ENCODE results near the gene ZSCAN22. TPM values are rescaled to one million over a fixed set of nuclear protein-coding genes. Genes with fewer than 3 reads are reported as not detected.

ZSCAN22 gene
- total and polyA plus RNA-seq, 2 of the 13 experiments (the other 11 are each of a cell fraction or from before 2014, with no cell fraction given) = 2.5 to 3.5 TPM

DNA sequence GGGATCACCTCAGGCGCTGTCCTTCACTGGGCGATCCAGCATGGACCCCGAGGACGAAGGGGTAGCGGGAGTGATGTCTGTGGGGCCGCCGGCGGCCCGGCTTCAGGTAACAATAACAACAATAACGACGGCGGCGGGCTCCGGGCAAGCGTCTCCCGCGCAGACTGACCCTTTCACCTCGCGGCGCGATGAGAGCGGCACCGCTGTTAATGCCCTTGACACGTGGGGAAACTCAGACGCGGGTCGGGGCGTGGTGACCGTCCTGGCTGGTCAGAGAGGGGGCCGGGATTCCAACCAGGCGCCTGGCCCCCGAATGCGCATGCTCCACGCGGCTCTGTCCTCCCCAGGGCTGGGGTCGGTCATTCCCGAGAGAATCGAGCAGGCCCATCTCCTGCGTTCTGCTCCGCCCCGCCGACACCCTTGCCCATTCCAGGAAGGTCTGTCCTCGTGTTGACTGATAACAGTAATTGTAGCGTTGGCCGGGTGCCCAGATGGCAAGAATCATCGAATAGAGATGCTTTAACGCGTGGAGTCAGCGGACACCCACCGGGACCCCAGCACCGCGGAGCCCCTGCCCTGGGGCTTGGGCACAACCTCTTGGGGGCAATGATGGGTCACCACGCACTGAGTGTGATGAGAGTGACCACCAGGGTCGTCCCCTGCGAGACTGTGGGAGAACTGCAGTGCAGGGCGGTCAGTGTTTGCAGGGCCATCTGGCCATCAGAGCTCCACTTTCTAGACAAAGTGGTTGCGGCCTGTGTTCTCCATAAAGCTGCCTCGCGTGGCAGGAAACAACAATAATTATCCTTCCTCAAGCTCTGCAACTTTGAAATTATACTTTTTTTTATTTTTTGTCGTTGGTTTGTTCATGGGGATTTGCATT, 47.5 kb upstream of the ZSCAN22 start (continued):
- TF ChIP-seq ZNF770 (CRISPR knock-in tag; IDR thresholded peaks at IDR 0.05) (0 out of 2 replicates have a peak, but pooled peaks have one; percentile 21), MAZ (IDR thresholded peaks at IDR 0.05; ENCODE audit: borderline replicate concordance, low read depth, low read length) (no peak), MAZ (CRISPR knock-in tag; IDR thresholded peaks at IDR 0.05; ENCODE audit: low read depth) (peak; percentile 52; the same call in 1 of the 2 replicates), ZNF724P (CRISPR knock-in tag; IDR thresholded peaks at IDR 0.05; ENCODE audit: borderline replicate concordance) (no peak), SOX6 (IDR thresholded peaks at IDR 0.05) (no peak), SOX6 (CRISPR knock-in tag; IDR thresholded peaks at IDR 0.05) (peak; percentile 31), ZNF407 (CRISPR knock-in tag; IDR thresholded peaks at IDR 0.05; ENCODE audit: not compliant biosample characterization) (peak; percentile 21), GLI4 (CRISPR knock-in tag; IDR thresholded peaks at IDR 0.05; ENCODE audit: borderline replicate concordance) (peak; percentile 89; the same call in 1 of the 2 replicates), SMARCE1 (IDR thresholded peaks at IDR 0.05; ENCODE audit: borderline replicate concordance) (no peak), AHR (CRISPR knock-in tag; IDR thresholded peaks at IDR 0.05) (no peak), CREB1 (IDR thresholded peaks at IDR 0.05) (no peak), CREB1 (CRISPR knock-in tag; IDR thresholded peaks at IDR 0.05) (0 out of 2 replicates have a peak, but pooled peaks have one; percentile 7), ZBTB8A (CRISPR knock-in tag; IDR thresholded peaks at IDR 0.05; ENCODE audit: borderline replicate concordance, low read depth) (no peak), KLF12 (CRISPR knock-in tag; IDR thresholded peaks at IDR 0.05; ENCODE audit: borderline replicate concordance) (0 out of 2 replicates have a peak, but pooled peaks have one; percentile 9), ZNF362 (CRISPR knock-in tag; IDR thresholded peaks at IDR 0.05; ENCODE audit: borderline replicate concordance) (peak; percentile 43; the same call in 1 of the 2 replicates), ZNF282 (IDR thresholded peaks at IDR 0.05; ENCODE audit: partially characterized antibody) (no peak), NFATC3 (CRISPR knock-in tag; IDR thresholded peaks at IDR 0.05) (peak; percentile 70; the same call in 1 of the 2 replicates), JARID2 (CRISPR knock-in tag; IDR thresholded peaks at IDR 0.05; ENCODE audit: insufficient replicate concordance) (peak; percentile 32)
